SJSA1 (cell line): ENCODE data around the gene FAM200C. TPM values are rescaled to one million over a fixed set of nuclear protein-coding genes. Genes with fewer than 3 reads are reported as not detected.
"Not testable (repeated sequence)": the region's sequence is repeated elsewhere in the genome, so short reads cannot be mapped to it uniquely, and the experiment has no call there.

Experiments
- DNase-seq, 2 experiments: peaks; one replicate each; pipeline ENCODE4 v3.0.0-alpha.2; 2015 to 2020; ENCODE audit warnings: low spot score in 2 of 2, low read depth in 1 of 2
- H3K27ac ChIP-seq: fragments of 250-450 bp; sonication (Bioruptor Pico); 2 replicates; pipeline ENCODE4 v1.5.1; 2020; ENCODE audit warnings: mild to moderate bottlenecking, moderate library complexity
- H3K27me3 ChIP-seq: fragments of 250-450 bp; sonication (Bioruptor Pico); replicated peaks from 2 replicates; pipeline ENCODE4 v1.5.1; 2020; ENCODE audit warnings: mild to moderate bottlenecking, moderate library complexity
- H3K36me3 ChIP-seq: fragments of 250-450 bp; sonication (Bioruptor Pico); 2 replicates; pipeline ENCODE4 v1.5.1; 2020; ENCODE audit warnings: mild to moderate bottlenecking
- H3K4me1 ChIP-seq: fragments of 250-450 bp; sonication (Bioruptor Pico); replicated peaks from 2 replicates; pipeline ENCODE4 v1.6.1; 2021; ENCODE audit warnings: mild to moderate bottlenecking
- H3K4me3 ChIP-seq: fragments of 250-450 bp; sonication (Bioruptor Pico); 2 replicates; pipeline ENCODE4 v1.5.1; 2020; ENCODE audit warnings: mild to moderate bottlenecking
- H3K9me3 ChIP-seq: fragments of 250-450 bp; sonication (Bioruptor Pico); replicated peaks from 2 replicates; pipeline ENCODE4 v1.5.1; 2020; ENCODE audit warnings: mild to moderate bottlenecking
- total RNA-seq: library from RNA; depleted of rRNA; stranded (reverse); fragments of >200 nt; shearing (Covaris generic); gene quantifications from 2 replicates; pipeline ENCODE4 v1.2.3, GENCODE V29; 2014; rRNA removed

The FAM200C gene
- 5.0 and 5.5 TPM in 2 replicates for total RNA-seq

DNA sequence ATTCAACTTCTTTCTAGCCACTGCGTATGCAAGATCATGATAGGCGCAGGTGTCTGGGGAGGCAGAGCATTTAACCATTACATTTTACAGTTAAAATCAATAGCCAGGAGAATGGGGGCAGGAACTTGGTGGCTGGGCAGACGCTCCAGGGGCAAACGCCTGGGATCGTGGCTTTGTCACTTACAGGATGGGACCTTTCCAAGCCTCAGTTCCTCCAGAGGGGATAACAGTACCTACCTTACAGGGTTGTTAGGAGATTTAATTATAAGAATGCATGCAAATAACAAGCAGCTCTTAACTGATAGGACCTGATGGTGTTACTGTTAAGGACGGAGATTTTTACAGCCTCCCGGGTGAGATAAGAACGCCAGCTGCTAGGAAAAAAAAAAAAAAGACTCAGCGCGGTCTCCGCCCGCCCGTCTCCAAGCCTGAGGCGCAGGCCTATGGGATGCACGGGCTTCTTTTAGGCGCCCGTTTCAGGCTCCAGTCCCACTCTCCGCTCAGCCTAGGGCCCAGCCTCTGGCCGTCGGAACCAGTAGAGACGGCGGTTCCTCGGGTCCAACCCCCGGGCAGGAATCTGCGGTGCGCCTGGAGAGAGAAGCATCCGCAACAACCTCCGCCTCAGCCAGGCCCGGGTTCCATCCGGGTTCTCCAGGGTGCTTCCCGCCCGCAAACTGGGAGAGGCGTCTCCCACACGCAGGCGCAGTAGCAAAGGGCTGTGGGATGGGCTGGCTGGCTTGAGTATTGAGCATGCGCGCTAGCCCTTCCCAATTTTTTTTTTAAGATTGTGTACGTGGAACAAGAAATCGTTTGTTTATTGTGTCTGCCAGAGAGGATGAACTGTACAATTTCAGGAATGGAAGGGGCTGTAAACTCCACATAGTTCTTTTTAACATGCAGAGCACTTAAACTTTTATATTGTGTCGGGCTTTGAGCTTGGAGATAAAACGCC, at the start of gene FAM200C:
TSS of gene FAM200C (minus strand) at position 653 of the 952 bp plus-strand sequence. CDS start 4,564 bp downstream, outside the sequence.
- H3K9me3 ChIP-seq, result no peaks in the 10 kb centered on the region
- H3K4me3 ChIP-seq, result peak within 1 kb of the TSS; percentile 58
- peaks cover 13% of the 10 kb centered on the region for H3K4me1 ChIP-seq
- peaks cover 37% of the 10 kb centered on the region for H3K36me3 ChIP-seq
- peak; percentile 98 for DNase-seq
- peak within 1 kb of the TSS; percentile 78 for H3K27ac ChIP-seq
- no peaks in the 10 kb centered on the region for H3K27me3 ChIP-seq

DNA sequence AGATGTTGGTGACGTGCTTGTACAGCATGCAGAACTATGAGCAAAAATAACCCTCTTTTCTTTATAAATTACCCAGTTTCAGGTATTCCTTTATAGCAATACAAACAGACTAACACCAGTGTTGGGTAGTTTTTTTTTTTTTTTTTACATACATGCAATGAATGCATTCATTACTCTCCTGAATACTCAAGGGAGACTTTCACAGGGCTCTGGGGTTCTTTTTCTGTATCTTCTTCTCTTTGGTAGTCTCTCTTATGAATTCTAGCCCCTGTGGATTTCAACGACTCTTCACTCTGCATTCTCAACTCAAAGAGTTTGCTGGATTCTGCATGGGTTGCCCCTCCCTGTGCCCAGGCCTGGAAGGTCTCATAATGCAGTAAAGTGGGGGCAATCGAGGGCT, 49.6 kb upstream of the FAM200C start:
- no peak for DNase-seq
- H3K27ac ChIP-seq, result no peak overlapping the region
- H3K27me3 ChIP-seq, result peaks cover 3% of the 10 kb centered on the region; the same call in 1 of the 2 replicates
- no peaks in the 10 kb centered on the region for H3K36me3 ChIP-seq
- H3K9me3 ChIP-seq, result no peaks in the 10 kb centered on the region
- H3K4me3 ChIP-seq, result no peak overlapping the region
- H3K4me1 ChIP-seq, result no peaks in the 10 kb centered on the region

DNA sequence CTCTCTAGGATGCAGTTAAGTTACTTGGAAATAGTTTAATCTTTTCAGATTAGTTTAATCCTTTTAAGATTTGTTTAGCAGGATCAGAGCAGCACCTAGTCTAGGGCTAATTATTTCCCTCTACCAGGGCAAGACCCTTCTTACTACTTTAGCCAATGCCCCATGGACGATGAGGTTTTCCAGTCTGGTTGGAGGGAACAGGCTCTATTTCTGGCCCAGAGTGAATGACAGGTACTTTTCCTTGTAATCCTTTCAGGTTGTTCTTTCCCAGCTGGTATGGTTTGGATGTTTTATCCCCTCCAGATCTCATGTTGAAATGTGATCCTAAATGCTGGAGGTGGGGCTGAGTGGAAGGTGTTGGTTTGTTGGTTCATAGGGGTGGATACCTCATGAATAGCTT, 49.0 kb upstream of the FAM200C start:
- DNase-seq, result no peak
- no peaks in the 10 kb centered on the region for H3K9me3 ChIP-seq
- H3K4me3 ChIP-seq, result no peak overlapping the region
- H3K36me3 ChIP-seq, result no peaks in the 10 kb centered on the region
- no peaks in the 10 kb centered on the region for H3K4me1 ChIP-seq
- H3K27me3 ChIP-seq, result peaks cover 3% of the 10 kb centered on the region; the same call in 1 of the 2 replicates
- H3K27ac ChIP-seq, result no peak overlapping the region

- H3K27me3 ChIP-seq, result 0 out of 2 replicates have a peak, but pooled peaks cover 3% of the 10 kb centered on the region
- no peak overlapping the region for H3K4me3 ChIP-seq
- no peaks in the 10 kb centered on the region for H3K36me3 ChIP-seq
- no peak for DNase-seq
- H3K4me1 ChIP-seq, result peaks cover 16% of the 10 kb centered on the region
- H3K27ac ChIP-seq, result no peak overlapping the region
- no peaks in the 10 kb centered on the region for H3K9me3 ChIP-seq
Observed at GRCh38 chr5:160445751-160446150, 45.9 kb upstream of the FAM200C start.

GRCh38 chr5:160445132-160445531, 45.3 kb upstream of the FAM200C start:
- peaks cover 16% of the 10 kb centered on the region for H3K4me1 ChIP-seq
- H3K27ac ChIP-seq, result no peak overlapping the region

GRCh38 chr5:160444407-160444806, 44.6 kb upstream of the FAM200C start:
- Histone ChIP-seq H3K4me1 (peaks cover 16% of the 10 kb centered on the region), H3K9me3 (no peaks in the 10 kb centered on the region), H3K4me3 (no peak overlapping the region), H3K27me3 (no peaks in the 10 kb centered on the region), H3K36me3 (no peaks in the 10 kb centered on the region), H3K27ac (no peak overlapping the region)
- no peak for DNase-seq

More at GRCh38 chr5:160445132-160445531, 45.3 kb upstream of the FAM200C start:
- Histone ChIP-seq H3K4me3 (no peak overlapping the region), H3K9me3 (no peaks in the 10 kb centered on the region), H3K36me3 (no peaks in the 10 kb centered on the region), H3K27me3 (0 out of 2 replicates have a peak, but pooled peaks cover 2% of the 10 kb centered on the region)
- no peak for DNase-seq

- Histone ChIP-seq H3K9me3 (no peaks in the 10 kb centered on the region), H3K36me3 (no peaks in the 10 kb centered on the region), H3K4me1 (peaks cover 26% of the 10 kb centered on the region), H3K27ac (no peak overlapping the region), H3K4me3 (no peak overlapping the region), H3K27me3 (no peaks in the 10 kb centered on the region)
- DNase-seq, result no peak
Observed at GRCh38 chr5:160442824-160443431, 43.1 kb upstream of the FAM200C start.

- Histone ChIP-seq H3K36me3 (no peaks in the 10 kb centered on the region), H3K27me3 (no peaks in the 10 kb centered on the region), H3K27ac (no peak overlapping the region), H3K9me3 (no peaks in the 10 kb centered on the region), H3K4me3 (no peak overlapping the region), H3K4me1 (peaks cover 26% of the 10 kb centered on the region)
- peak; percentile 30 to 58 for DNase-seq
Observed at GRCh38 chr5:160441311-160441781, 41.5 kb upstream of the FAM200C start.

DNA sequence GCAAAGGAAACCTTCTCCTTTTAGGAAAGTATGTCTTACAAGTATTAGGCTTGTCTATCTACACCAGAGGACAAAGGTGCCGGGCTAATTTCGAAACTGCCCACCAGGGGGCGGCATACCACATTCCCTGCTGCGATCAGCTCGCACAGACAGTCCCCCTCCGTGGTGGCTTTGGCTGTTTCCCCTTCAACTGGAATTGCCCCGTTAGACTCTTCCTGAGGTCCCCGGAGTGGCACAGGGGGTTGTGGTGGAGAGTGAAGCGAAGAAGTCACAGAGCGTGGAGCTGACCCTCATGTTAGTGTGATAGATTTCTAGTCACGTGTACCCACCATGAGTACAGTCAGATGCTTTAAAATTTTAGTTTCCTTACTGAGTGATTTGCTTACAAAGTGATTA, 39.3 kb upstream of the FAM200C start:
- no peak overlapping the region for H3K27ac ChIP-seq
- peaks cover 26% of the 10 kb centered on the region for H3K4me1 ChIP-seq
- H3K27me3 ChIP-seq, result no peaks in the 10 kb centered on the region
- peak overlapping the region; percentile 22 for H3K4me3 ChIP-seq
- no peaks in the 10 kb centered on the region for H3K36me3 ChIP-seq
- DNase-seq, result peak; percentile 84 to 88
- no peaks in the 10 kb centered on the region for H3K9me3 ChIP-seq

DNA sequence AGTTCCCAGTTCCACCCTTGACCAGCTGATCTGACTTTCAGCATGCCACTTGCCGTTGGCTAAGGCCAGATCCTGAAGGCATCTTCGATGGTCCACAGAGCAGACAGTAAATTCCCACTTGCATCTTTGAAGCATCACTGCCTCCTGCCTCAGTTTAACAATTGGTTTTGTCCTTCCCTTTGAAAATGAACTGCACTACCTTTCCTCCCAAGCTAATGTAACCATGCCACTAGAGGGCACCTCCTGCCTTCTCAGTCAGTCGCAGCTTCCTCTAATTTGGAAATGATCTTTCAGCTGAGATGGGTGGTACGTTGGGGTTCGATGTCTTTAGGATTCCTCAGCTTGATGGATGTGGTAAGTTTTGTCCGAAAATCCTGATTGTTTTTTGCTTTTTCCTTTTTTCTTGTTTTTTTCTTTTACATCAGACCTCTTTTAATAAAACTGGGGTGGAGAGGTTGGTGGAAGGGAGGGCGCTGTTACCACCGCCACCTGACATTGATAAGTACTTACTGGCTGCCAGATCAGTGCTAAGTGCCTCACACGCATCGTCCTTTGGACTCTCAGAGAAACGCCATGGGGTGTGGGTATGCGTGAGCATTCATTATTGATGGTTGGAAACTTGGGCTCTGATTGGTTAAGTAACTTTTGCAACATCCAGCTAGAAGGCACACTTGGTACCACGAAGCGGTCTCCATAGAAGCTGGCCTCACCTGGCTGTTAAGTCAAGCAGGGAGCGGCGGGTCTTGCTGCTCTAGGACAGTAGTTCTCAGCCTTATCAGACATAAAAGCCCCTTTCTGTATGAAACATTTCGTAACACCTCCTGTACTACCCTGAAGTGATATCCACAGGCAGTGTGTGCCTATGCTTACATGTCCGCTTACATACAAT, 38.7 kb upstream of the FAM200C start:
- Histone ChIP-seq H3K27ac (no peak overlapping the region), H3K27me3 (no peaks in the 10 kb centered on the region), H3K9me3 (no peaks in the 10 kb centered on the region), H3K36me3 (no peaks in the 10 kb centered on the region), H3K4me1 (peaks cover 26% of the 10 kb centered on the region), H3K4me3 (peak overlapping the region; percentile 22)
- peak; percentile 60 to 67 for DNase-seq

DNA sequence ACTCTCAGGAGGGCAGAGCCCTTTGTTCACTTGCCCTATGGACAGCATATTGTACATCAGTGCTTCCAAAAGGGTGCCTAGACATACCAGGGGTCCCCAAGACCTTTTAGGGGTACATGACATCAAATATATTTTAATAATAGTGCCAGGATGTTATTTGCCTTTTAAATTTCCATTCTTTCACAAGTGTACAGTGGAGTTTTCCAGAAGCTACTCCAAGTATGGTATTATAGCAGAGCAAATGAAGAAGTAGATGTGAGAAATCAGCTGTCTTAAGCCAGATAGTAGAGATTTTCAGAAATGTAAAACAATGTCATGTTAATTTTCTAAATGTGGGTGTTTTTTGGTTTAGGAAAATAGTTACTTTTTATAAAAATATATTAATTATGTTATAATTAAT, 37.4 kb upstream of the FAM200C start:
- Histone ChIP-seq H3K36me3 (no peaks in the 10 kb centered on the region), H3K4me3 (no peak overlapping the region)
- DNase-seq, result no peak

DNA sequence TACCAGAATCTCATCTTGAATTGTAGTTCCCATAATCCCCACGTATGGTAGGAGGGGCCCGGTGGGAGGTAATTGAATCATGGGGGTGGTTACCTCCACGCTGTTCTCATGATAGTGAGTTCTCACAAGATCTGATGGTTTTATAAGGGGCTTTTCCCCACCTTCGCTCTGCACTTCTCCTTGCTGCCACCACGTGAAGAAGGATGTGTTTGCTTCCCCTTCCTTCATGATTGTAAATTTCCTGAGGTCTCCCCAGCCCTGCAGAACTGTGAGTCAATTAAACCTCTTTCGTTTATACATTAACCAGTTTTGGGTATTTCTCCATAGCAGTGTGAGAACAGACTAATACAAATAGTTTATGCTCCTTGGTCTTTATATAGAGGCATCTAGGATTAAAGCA, 36.8 kb upstream of the FAM200C start:
- not testable (repeated sequence) for H3K27me3 ChIP-seq, DNase-seq, H3K27ac ChIP-seq, H3K4me3 ChIP-seq, H3K9me3 ChIP-seq, H3K36me3 ChIP-seq
- peaks cover 15% of the 10 kb centered on the region for H3K4me1 ChIP-seq

More for the DNA sequence above, 37.4 kb upstream of the FAM200C start:
- Histone ChIP-seq H3K27ac (no peak overlapping the region), H3K27me3 (no peaks in the 10 kb centered on the region), H3K4me1 (peaks cover 20% of the 10 kb centered on the region), H3K9me3 (no peaks in the 10 kb centered on the region)

DNA sequence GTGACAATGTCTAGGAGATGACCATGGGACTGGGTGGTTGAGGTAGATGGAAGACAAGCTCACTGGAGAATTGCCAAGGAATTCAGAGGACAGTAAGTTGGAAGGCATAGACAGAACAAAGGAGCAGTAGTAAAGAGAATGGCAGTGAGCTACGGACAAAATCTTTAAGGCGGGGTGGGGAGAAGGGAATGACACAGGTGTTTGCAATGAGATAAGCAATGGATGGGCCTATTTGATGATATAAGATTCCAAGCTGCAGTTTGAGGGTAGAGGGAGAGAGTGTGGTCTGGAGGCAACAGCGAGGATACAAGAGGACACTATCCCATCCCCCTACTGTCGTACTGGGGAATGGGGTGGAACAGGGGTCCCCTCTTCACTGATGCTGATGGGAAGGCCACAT, 36.2 kb upstream of the FAM200C start:
- no peaks in the 10 kb centered on the region for H3K36me3 ChIP-seq
- no peaks in the 10 kb centered on the region for H3K27me3 ChIP-seq
- no peak for DNase-seq
- H3K4me1 ChIP-seq, result peaks cover 9% of the 10 kb centered on the region
- no peak overlapping the region for H3K27ac ChIP-seq
- H3K4me3 ChIP-seq, result no peak overlapping the region
- no peaks in the 10 kb centered on the region for H3K9me3 ChIP-seq
